ENCODE results near the gene TSC1.
"Not testable (repeated sequence)": the region's sequence is repeated elsewhere in the genome, so short reads cannot be mapped to it uniquely, and the experiment has no call there.

TSC1 gene

DNA sequence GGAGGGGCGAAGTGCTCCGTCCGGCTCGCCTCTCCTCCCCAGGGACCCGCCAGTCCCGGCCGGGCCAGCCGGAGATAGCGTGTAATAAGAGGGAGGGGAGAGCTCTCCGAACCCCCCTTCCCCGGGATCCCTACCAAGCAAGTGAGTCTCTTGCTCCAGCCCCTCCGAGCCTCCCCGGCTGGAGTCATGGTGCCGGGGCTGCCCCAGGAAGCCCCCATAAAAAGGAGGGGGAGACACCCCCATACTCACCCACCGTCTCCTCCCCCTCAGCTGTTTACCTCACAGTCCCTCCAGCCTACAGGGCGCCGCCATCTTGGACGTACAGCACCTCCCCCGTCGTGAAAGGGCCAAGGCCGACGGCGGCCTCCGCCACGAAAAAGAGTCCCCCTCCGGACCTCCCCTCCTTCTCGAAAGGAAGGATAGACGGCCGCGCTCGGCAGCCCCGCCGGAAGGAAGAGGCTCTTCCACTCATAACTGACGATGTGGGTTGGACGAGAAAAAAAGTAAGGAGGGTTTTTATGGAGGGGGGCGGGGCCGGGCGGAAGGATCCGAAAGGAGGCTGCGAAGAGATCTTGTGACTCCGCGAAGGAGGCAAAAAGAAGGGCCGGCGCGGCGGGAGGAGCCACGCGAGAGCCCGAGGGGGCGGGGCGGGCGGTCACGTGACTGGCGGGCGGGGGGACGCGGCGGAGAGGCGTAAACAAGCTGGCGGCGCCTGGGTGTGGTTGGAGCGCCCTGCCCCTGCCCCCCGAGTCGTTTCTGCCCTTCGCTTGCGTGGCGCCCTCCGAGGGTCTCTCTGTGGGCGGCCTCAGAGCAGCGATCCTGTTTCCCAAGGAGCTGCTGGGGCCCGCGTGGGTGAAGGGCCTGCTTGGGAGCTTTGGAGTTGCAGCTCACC lies at the start of gene TSC1:
TSC1 (minus strand) TSS at position 323 of the 892 bp plus-strand sequence. CDS start 15,744 bp downstream, outside the sequence.
- peak; percentile 98 for DNase-seq

DNA sequence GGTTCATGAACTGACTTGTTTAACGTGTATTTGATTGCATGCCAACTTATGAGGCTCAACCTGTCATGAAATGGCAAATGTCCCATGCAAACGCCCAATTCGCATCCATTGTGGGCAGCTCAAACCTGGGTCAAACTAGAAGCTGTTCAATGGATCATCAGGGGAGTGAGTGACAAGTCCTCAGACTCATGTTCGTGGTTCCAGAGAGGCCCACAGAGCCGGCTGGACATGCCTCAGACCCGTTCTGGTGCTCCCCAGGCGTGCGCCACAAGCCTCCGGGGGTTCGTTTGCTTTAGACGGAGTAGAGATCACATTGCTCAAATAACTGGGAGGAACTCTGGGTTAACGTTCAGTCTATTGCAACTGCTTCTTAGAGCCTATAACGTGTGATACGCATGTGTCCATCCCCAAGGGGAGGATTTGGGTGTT lies 49.1 kb upstream of the TSC1 start:
- no peak for DNase-seq

DNA sequence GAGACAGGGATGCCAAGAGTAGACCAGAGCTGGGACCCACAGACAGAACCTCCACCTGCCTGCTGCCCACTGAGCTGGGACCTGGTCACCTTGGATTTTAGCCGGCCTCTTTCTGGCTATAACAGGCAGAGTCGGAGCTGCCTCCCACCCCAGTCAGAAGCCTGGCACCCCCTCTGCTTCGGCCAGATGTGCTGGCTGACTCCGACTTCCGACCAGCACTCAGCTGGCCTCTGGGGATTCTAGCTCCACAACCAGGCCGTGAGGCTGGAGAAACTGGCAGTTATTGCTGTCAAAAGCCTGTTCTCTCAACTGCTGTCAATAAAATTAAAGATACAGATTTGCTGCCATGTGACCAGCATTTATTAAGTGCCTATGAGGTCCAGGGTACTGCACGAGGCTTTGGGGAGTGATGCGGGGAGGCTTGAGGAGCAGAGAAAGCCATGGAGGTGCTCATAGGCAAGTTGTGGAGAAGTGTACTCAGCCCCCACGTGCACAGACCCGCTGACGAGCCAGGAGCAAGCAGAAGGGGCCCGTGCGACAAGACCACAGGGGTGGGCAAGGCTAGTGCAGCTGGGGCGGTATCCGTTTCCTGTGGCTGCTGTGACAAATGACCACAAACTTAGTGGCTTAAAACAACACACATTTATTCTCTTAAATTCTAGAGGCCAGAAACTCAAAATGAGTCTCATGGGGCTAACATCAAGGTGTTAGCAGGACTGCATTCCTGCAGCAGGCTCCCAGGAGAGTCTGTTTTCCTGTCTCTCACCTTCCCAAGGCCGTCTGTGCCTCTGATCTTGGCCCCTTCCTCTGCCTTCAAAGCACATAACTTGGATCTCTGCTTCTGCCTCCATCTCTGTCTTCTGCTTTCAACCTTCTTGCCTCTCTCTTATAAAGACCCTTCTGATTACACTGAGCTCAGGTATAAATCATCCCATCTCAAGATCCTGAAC lies 47.2 kb upstream of the TSC1 start:
- DNase-seq: no peak

DNA sequence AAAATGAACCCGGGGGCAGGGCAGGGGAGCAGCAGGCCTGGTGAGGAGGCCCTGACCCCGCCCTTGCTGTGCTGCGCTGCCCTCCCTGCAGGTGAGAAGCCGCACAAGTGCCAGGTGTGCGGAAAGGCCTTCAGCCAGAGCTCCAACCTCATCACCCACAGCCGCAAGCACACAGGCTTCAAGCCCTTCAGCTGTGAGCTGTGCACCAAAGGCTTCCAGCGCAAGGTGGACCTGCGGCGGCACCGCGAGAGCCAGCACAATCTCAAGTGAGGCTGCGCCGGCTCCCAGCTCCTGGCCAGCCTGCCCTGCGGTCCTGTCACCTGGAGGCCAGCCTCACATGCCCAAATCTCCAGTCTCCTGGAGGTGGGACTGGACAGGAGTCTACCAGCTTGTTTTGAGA lies 46.4 kb upstream of the TSC1 start:
- no peak for DNase-seq

DNA sequence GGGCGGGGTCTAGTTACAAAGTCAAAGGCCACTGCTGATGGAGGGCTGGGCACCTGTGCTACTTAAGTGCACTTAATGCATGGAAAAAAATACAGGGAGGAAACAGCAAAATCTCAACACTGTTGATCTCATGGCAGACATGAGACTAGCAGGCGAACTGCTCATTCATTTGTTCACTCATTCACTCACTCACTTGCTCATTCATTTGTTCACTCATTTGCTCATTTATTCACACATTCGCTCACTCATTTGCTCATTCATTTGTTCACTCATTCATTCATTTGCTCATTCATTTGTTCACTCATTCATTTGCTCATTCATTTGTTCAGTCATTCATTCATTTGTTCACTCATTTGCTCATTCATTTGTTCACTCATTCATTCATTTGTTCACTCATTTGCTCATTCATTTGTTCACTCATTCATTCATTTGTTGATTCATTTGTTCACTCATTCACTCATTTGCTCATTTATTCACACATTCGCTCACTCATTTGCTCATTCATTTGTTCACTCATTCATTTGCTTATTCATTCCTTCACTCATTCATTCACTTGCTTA lies 45.7 kb upstream of the TSC1 start:
- not testable (repeated sequence) for DNase-seq

DNA sequence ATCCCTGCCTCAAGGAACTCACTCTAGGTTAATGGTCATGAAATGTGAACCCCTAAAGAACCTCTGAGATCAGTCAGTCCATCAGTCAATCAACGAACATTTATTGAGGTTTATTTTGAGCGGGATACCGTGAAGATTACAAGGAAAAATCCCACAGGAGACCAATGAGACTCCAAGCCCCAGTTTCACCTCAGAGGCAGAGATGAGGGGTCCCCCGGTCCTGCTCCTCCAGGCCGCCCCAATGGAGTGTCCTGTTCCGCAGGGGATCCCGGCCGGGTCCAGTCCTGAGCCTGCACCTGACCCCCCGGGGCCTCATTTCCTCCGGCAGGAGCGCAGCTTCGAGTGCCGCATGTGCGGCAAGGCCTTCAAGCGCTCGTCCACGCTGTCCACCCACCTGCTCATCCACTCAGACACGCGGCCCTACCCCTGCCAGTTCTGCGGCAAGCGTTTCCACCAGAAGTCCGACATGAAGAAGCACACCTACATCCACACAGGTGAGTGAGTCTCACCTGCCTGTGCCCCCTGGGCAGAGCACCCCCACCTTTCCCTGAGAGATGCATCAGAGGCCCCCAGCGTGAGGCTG lies 45.1 kb upstream of the TSC1 start:
- no peak for DNase-seq

DNA sequence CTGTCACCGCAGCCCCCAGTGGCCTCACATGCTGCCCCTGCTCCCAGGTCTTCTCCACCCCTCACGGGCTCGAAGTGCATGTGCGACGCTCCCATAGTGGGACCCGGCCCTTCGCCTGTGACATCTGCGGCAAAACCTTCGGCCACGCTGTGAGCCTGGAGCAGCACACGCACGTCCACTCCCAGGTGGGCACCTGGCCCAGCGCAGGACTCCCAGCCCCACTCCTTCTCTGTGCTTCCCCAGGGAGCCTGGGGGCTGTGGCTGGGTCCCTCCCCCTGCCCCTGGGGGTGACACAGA lies 44.5 kb upstream of the TSC1 start:
- no peak for DNase-seq

DNA sequence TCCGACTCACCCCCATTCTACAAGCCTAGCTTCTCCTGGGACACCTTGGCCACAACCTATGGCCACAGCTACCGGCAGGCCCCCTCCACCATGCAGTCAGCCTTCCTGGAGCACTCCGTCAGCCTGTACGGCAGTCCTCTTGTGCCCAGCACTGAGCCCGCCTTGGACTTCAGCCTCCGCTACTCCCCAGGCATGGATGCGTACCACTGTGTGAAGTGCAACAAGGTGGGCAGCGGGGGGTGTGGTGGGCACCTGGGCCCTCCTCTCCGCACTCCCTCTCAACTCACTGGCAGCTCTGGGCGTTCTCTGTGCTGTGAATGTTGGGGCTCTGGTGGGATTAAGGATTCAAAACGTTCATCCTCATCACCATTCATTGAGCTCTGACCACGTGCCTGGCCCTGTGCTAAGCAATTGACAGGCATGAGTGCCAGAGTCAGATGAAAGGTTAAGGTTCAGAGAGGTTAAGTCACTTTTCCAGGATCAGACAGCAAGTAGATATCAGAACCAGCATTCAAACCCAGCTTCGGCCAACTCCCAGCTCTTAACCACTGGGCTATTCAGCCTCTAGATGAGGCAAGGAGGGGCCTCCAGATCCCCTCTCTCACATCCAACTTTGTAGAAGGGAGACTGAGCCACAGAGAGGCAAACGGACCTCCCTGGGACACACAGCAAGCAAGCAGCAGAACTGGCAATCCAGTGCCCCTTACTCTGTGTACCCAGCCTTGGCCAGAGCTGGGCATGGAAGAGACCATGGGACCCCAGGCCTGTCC lies 44.0 kb upstream of the TSC1 start:
- DNase-seq: no peak

DNA sequence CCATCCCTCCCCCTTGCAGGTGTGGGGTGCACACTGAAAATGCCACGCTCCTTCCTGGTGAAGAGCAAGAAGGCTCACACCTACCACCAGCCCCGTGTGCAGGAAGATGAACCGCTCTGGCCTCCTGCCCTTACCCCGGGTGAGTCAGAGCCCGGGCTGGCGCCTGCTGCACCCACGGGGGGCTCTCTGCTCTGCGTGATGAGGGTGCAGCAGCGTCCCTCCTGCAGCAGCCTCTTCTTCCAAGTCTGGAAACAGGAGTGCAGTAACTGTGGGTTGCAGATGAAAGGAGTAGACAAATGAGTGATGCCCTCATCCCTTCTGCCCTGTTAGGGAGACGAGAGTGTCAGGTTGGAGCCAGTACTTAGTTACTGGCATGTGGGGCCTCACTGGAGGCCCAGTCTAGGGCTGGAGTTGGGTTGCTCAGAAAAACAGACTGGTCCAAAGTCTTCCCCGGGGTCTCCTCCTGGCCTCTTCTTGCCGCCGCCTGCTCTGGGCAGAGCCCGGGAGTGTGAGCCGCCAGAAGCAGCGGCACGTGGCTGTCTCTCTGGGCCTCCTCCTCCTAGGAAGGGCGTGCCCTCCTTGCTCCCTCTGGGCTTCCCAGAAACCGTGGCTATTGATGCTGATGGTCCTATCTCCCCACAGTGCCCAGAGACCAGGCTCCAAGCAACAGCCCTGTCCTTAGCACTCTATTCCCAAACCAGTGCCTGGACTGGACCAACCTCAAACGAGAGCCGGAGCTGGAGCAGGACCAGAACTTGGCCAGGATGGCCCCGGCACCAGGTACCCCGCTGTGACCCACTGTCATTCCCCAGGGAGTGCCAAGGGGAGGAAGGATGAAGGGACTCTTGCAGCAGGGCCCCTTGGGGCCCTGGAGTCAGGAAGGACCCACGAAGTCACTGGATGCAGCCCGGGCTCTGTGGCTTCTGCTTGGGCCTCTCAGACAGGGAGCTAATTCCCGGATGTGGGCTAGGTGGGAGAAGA lies 42.5 kb upstream of the TSC1 start:
- no peak for DNase-seq

DNA sequence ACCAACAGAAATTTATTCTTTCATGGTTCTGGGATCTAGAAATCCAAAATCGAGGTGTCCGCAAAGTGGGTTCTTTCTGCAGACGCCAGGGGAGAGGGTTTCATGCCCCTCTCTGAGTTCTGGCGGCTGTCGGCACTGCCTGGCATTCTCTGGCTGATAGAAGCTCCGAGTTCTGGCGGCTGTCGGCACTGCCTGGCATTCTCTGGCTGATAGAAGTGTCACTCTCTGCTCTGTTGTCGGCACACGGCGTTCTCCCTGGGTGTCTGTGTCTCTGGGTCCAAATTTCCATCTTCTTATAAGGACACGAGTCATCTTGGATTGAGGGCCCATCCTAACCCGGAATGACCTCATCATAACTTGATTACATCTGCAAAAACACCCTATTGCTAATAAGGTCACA lies 41.7 kb upstream of the TSC1 start:
- no peak for DNase-seq

DNA sequence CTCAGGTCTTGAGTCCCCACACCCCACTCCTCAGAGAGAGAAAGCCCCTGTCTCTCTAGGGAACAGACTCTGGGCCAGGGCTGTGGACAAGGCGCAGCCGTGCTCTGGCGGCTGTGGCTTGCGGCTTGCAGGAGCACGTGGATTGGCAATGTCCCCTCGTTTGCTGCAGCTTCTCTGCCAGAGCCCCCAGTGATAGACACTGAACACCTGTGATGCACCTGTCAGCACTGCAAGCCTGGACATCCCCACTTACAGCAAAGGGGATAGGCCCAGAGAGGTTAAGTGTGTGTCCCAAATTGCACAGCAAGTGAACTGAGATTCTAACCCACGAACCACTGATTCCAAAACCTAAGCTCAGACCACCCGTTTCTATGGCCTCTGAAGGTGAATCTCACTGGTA lies 41.1 kb upstream of the TSC1 start:
- DNase-seq: no peak

DNA sequence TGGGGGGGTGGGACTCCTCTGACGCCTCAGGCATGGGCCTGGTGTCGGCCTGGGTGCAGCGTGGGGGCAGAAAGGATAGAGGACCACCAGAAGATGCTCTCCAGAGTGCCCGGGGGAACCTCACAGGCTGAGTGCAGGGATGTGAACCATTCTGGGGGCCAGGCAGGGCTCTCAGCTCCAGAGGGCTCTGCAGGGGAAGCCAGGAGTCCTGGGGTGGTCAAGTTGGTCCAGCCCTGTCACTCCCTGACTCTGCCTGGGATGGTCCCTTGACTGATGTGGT lies 40.6 kb upstream of the TSC1 start:
- no peak for DNase-seq

DNA sequence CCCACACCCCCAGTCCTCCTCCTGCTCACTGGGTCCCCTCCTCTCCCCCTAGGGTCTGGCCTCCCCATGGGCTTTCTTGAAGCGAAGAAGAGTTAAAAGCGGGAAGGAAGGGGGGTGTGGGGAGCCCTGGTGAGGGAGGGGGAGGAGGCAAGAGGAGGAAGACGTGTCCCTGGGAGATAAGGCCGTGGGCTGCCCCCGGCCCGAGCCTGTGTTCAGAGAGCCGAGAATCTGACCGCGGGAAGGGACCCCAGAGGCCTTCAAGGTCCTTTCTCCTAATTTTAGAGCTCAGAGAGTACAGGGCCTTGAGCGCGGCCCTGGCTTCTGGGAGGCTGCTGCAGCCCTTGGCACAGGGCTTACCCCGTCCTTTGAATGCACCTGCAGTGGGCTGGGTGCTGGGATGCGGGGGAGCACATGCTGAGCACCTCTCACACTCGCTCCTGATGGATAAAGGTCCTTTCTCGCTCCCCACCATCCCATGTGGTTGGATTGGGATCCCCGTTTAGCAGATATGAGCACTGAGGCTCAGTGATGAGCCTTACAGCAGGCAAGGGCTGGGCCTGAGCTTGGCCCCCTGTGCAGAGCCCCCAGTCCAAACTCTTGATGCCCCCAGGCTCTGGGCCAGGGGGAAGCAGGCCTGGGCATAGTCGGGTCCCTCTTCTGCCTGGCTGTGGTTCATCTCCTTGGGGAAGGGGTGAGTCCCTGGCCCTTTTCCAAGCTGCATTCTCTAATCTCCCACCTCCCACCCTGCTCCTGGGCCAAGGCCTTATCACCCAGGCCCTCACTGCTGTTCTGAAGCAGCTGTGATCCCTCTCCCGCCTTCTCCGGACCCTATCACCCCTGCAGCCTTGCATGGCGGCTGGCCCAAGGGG lies 40.0 kb upstream of the TSC1 start:
- no peak for DNase-seq

DNA sequence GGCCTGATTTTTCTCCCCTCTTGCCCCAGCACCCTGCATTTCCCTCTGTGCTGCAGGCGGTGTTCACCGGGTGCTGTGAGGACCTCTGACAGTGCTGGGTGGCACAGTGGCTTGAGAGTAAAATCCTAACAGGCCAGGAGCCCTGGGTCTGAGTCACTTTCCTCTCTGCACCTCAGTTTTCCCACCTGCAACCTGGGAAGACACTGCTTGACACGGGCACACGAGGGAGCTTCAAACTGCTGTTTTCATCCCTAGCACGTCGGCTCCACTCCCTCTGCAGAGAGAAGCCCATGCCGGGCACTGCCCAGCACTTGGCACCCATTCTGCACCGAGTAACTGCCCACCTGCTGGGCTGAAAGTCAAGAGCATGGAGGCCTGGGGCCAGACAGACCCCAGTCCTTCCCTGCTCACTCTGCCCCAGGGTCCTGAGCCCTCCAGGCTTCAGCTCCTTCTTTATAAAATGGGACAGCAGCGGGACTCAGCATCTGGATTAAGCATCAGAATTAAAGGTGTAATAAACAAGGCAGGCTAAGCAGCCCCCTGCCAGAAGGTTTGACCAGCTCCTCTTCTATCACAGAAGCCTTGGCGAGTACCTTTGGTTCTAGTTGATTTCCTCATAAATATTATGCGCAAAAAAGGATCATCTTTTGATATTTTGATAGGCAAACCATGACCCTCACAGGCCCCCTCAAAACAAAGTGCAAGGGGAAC lies 39.2 kb upstream of the TSC1 start:
- DNase-seq: no peak

DNA sequence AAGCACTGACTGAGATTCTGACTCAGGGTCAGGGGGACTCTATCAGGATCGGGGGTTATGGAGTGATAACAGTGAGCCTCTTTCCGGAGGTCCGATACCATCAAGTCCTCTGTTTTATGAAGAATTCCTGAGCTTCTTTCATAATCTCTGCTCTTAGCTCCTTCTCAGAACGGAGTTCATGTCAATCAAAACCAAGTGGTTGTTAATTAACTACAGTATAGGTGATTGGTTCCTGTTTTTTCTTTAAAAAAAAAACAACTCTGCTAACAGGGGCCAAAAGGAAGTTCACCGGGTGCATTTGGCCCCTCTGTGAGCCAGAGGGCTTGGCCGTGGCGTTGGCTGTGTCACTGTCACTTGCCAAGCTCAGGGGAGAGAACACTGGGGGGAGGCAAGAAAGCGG lies 38.0 kb upstream of the TSC1 start:
- no peak for DNase-seq

DNA sequence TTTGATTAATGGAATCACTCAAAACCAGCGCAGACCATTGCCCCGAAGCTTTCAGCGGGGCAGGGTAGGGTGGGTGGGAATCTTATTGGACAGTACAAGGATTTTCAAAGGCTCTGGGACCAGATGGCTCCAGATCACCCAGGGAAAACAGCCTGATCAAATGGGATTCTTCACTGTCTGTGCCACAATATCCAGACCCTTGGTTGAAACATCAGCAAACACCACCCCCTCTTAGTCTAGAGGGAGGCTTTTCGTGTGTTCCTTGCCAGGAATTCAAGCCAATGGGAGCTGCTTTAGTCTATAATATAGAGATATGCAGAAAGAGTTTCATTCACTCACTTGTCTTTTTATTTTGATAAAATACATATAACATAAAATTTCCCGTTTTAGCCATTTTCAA lies 35.7 kb upstream of the TSC1 start:
- no peak for DNase-seq

DNA sequence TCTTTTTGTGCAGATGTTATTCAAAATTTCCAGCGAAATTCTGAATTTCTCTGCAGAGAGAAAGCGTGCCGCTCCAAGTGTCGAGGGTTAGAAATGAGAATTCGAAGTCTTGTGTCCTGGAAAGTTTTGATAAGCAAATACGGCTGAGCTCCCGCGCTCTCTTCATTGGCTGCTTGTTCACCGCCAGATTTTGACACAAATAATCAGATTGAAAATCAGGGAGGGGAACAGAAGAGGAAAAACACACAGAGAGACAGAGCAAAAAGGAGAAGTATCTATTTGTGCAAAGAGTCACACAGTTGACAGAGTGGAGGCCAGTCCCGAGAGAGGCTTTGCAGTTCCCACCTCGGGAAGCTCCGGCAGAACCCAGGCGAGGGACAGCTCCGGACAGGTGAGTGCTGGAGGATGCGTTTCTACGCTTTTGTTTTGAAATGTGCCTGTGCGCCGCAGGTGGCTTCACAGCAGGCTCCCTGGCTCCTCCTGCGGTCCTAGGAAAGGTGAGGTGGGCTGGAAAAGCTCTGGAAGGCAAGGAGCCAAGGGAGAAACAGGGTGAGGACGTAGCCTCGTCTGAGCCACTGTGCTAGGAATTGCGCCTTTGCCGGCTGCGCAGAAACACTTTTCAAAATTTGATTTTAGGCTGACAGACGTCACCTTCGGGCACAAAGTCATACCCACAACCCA lies 34.2 kb upstream of the TSC1 start, which contains the start of gene GFI1B:
GFI1B (plus strand) TSS at position 244 of the 681 bp plus-strand sequence. CDS start 7,985 bp downstream, outside the sequence.
- no peak for DNase-seq

DNA sequence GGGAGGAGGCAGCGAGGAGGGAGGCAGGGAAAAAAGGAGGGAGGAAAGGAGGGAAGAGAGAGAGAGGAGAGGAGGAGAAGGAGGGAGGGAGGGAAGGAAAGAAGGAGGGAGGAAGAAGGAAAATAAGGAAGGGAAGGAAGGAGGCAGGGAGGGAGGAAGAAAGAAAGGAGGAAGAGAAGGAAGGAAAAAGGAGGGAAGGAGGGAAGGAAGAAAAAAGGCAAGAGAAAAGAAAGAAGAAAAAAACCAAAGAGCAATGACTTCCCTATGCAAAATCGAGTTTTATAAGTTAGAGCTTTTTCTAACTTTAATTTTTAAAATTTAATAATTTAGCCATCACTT lies 33.7 kb upstream of the TSC1 start:
- DNase-seq: no peak

DNA sequence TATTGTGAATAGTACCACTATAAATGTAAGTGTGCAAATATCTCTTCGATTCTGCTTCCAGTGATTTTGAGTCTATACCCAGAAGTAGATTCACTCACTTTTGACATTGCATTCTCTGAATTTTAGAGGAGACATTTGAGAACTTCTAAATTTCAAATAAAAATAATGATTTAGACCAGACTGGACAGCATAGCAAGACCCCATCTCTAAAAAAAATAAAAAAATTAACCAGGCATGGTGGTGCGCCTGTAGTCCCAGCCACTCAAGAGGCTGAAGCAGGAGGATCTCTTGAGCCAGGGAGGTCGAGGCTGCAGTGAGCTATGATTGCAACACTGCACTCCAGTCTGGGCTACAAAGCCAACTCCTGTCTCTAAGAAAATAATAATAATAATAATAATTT lies 32.2 kb upstream of the TSC1 start:
- DNase-seq: no peak
